ENCODE results near the gene FBH1. TPM values are rescaled to one million over a fixed set of nuclear protein-coding genes. Genes with fewer than 3 reads are reported as not detected.

FBH1 gene
- polyA plus RNA-seq, 1 donor from 2014 or later: 41.1 TPM

- Histone ChIP-seq H3K4me3 (ENCODE audit: low read length) (no peak overlapping the region), H3F3A (ENCODE audit: insufficient read depth, low read length, poor library complexity, severe bottlenecking) (no peaks in the 10 kb centered on the region), H3K27ac (ENCODE audit: low read length) (no peak overlapping the region), H3K36me3 (ENCODE audit: insufficient read depth, low read length) (no peaks in the 10 kb centered on the region), H3K9me3 (ENCODE audit: low read length) (no peaks in the 10 kb centered on the region), H3K9me2 (ENCODE audit: insufficient read depth, low read length) (no peaks in the 10 kb centered on the region), H3K79me2 (replicated peaks; ENCODE audit: insufficient read depth, low read length) (no peaks in the 10 kb centered on the region), H3K4me2 (ENCODE audit: low read length) (no peak overlapping the region), H4K20me1 (ENCODE audit: insufficient read depth) (no peaks in the 10 kb centered on the region), H3K9ac (ENCODE audit: low read length) (no peak overlapping the region), H3K27me3 (ENCODE audit: insufficient read depth, low read depth, low read length) (no peaks in the 10 kb centered on the region), H2AFZ (ENCODE audit: low read depth, low read length) (no peak overlapping the region)
- TF ChIP-seq POLR2AphosphoS5 (IDR thresholded peaks at IDR 0.05) (no peak), RAD21 (conservative IDR thresholded peaks at IDR 0.05) (no peak), MXI1 (conservative IDR thresholded peaks at IDR 0.05; ENCODE audit: poor library complexity, severe bottlenecking) (no peak), TAF1 (IDR thresholded peaks at IDR 0.05; ENCODE audit: low read depth) (no peak), CTCF (IDR thresholded peaks at IDR 0.05; ENCODE audit: poor library complexity, severe bottlenecking) (no peak), EZH2 (IDR thresholded peaks at IDR 0.05; ENCODE audit: borderline replicate concordance, insufficient read depth, low read length, poor library complexity, severe bottlenecking) (no peak), EP300 (conservative IDR thresholded peaks at IDR 0.05; ENCODE audit: poor library complexity, severe bottlenecking) (no peak), SMC3 (conservative IDR thresholded peaks at IDR 0.05; ENCODE audit: poor library complexity) (no peak), REST (IDR thresholded peaks at IDR 0.05; ENCODE audit: borderline replicate concordance) (no peak)
Observed at GRCh38 chr10:5953676-5954075, 63.6 kb downstream of the FBH1 start.

GRCh38 chr10:5956146-5956936 lies 66.3 kb downstream of the FBH1 start:
- no peaks in the 10 kb centered on the region for H4K20me1 ChIP-seq (ENCODE audit: insufficient read depth)
- H3K27me3 ChIP-seq (ENCODE audit: insufficient read depth, low read depth, low read length): no peaks in the 10 kb centered on the region
- H2AFZ ChIP-seq (ENCODE audit: low read depth, low read length): no peak overlapping the region
- no peaks in the 10 kb centered on the region for H3F3A ChIP-seq (ENCODE audit: insufficient read depth, low read length, poor library complexity, severe bottlenecking)
- no peak overlapping the region for H3K27ac ChIP-seq (ENCODE audit: low read length)
- no peak overlapping the region for H3K9ac ChIP-seq (ENCODE audit: low read length)
- H3K9me3 ChIP-seq (ENCODE audit: low read length): no peaks in the 10 kb centered on the region
- no peaks in the 10 kb centered on the region for H3K9me2 ChIP-seq (ENCODE audit: insufficient read depth, low read length)
- no peaks in the 10 kb centered on the region for H3K79me2 ChIP-seq (replicated peaks; ENCODE audit: insufficient read depth, low read length)
- no peak overlapping the region for H3K4me2 ChIP-seq (ENCODE audit: low read length)
- no peaks in the 10 kb centered on the region for H3K36me3 ChIP-seq (ENCODE audit: insufficient read depth, low read length)
- no peak overlapping the region for H3K4me3 ChIP-seq (ENCODE audit: low read length)
- TF ChIP-seq CTCF (IDR thresholded peaks at IDR 0.05; ENCODE audit: poor library complexity, severe bottlenecking) (no peak), TAF1 (IDR thresholded peaks at IDR 0.05; ENCODE audit: low read depth) (no peak), POLR2AphosphoS5 (IDR thresholded peaks at IDR 0.05) (no peak), RAD21 (conservative IDR thresholded peaks at IDR 0.05) (no peak), EP300 (conservative IDR thresholded peaks at IDR 0.05; ENCODE audit: poor library complexity, severe bottlenecking) (no peak), EZH2 (IDR thresholded peaks at IDR 0.05; ENCODE audit: borderline replicate concordance, insufficient read depth, low read length, poor library complexity, severe bottlenecking) (no peak), REST (IDR thresholded peaks at IDR 0.05; ENCODE audit: borderline replicate concordance) (no peak), SMC3 (conservative IDR thresholded peaks at IDR 0.05; ENCODE audit: poor library complexity) (no peak), MXI1 (conservative IDR thresholded peaks at IDR 0.05; ENCODE audit: poor library complexity, severe bottlenecking) (no peak)

All from neural cell (in vitro differentiated cells).